SK-N-SH treated with all-trans-retinoic acid at 6 μM for 48 hours (cell line): Measurements from ENCODE around the gene FCER2.

Experiments
- ATAC-seq: fragments of 200-7000 bp; cut with Tn5 transposase; 3 replicates; pipeline ENCODE4 v1.9.1; 2020; ENCODE audit warnings: mild to moderate bottlenecking, moderate library complexity
- BACH2 ChIP-seq: fragments of 250-450 bp; sonication (Bioruptor Pico); IDR thresholded peaks from 2 replicates; pipeline ENCODE4 v1.9.0; 2021; ENCODE audit warnings: mild to moderate bottlenecking, borderline replicate concordance
- CREB5 ChIP-seq: fragments of 250-450 bp; sonication (Bioruptor Pico); IDR thresholded peaks from 2 replicates; pipeline ENCODE4 v1.5.1; 2020; ENCODE audit warnings: low read depth, mild to moderate bottlenecking, moderate library complexity
- CSDC2 ChIP-seq: fragments of 250-450 bp; sonication (Bioruptor Pico); IDR thresholded peaks from 2 replicates; pipeline ENCODE4 v1.5.0; 2020; ENCODE audit warnings: mild to moderate bottlenecking, moderate library complexity
- ESRRG ChIP-seq: fragments of 250-450 bp; sonication (Bioruptor Pico); IDR thresholded peaks from 2 replicates; pipeline ENCODE4 v1.6.1; 2021; ENCODE audit warnings: mild to moderate bottlenecking
- GLIS3 ChIP-seq: fragments of 250-450 bp; sonication (Bioruptor Pico); IDR thresholded peaks from 2 replicates; pipeline ENCODE4 v1.5.0; 2020; ENCODE audit warnings: mild to moderate bottlenecking, moderate library complexity
- OSR1 ChIP-seq: fragments of 250-450 bp; sonication (Bioruptor Pico); IDR thresholded peaks from 2 replicates; pipeline ENCODE4 v1.8.0; 2022; ENCODE audit warnings: moderate library complexity, mild to moderate bottlenecking, inconsistent platforms
- PATZ1 ChIP-seq: fragments of 250-450 bp; sonication (Bioruptor Pico); IDR thresholded peaks from 2 replicates; pipeline ENCODE4 v1.8.0; 2020; ENCODE audit warnings: mild to moderate bottlenecking, moderate library complexity, borderline replicate concordance
- PPARA ChIP-seq: fragments of 250-450 bp; sonication (Bioruptor Pico); IDR thresholded peaks from 2 replicates; pipeline ENCODE4 v1.5.0; 2020; ENCODE audit warnings: mild to moderate bottlenecking, borderline replicate concordance
- RARB ChIP-seq: fragments of 250-450 bp; sonication (Bioruptor Pico); IDR thresholded peaks from 2 replicates; pipeline ENCODE4 v1.8.0; 2021; ENCODE audit warnings: mild to moderate bottlenecking, moderate library complexity
- SNAI2 ChIP-seq: fragments of 250-450 bp; sonication (Bioruptor Pico); IDR thresholded peaks from 2 replicates; pipeline ENCODE4 v1.5.0; 2020; ENCODE audit warnings: mild to moderate bottlenecking, moderate library complexity
- TCF4 ChIP-seq: fragments of 250-450 bp; sonication (Bioruptor Pico); IDR thresholded peaks from 2 replicates; pipeline ENCODE4 v1.8.0; 2021; ENCODE audit warnings: mild to moderate bottlenecking, moderate library complexity, borderline replicate concordance
- TOX ChIP-seq: fragments of 250-450 bp; sonication (Bioruptor Pico); IDR thresholded peaks from 2 replicates; pipeline ENCODE4 v1.8.0; 2021; ENCODE audit warnings: mild to moderate bottlenecking, moderate library complexity, borderline replicate concordance
- ZC3H10 ChIP-seq: fragments of 250-450 bp; sonication (Bioruptor Pico); IDR thresholded peaks from 2 replicates; pipeline ENCODE4 v1.5.1; 2021; ENCODE audit warnings: mild to moderate bottlenecking, moderate library complexity
- ZFP3 ChIP-seq: fragments of 250-450 bp; sonication (Bioruptor Pico); IDR thresholded peaks from 2 replicates; pipeline ENCODE4 v1.5.0; 2020; ENCODE audit warnings: mild to moderate bottlenecking, moderate library complexity
- ZFP30 ChIP-seq: fragments of 450-650 bp; formaldehyde crosslinking; IDR thresholded peaks from 2 replicates; pipeline ENCODE4 v1.5.0; 2022; ENCODE audit warnings: mild to moderate bottlenecking, moderate library complexity
- ZNF565 ChIP-seq: fragments of 450-650 bp; formaldehyde crosslinking; conservative IDR thresholded peaks from 2 replicates; pipeline ENCODE4 v1.5.0; 2020; ENCODE audit warnings: low read depth, mild to moderate bottlenecking, moderate library complexity
- ZNF70 ChIP-seq: fragments of 450-650 bp; formaldehyde crosslinking; IDR thresholded peaks from 2 replicates; pipeline ENCODE4 v1.5.0; 2020; ENCODE audit warnings: mild to moderate bottlenecking, moderate library complexity
- ZNF8 ChIP-seq: fragments of 450-650 bp; formaldehyde crosslinking; IDR thresholded peaks from 2 replicates; pipeline ENCODE4 v1.5.0; 2020; ENCODE audit warnings: mild to moderate bottlenecking, moderate library complexity
- TF ChIP-seq, protein P1 (sequence below): fragments of 250-450 bp; sonication (Bioruptor Pico); IDR thresholded peaks from 2 replicates; pipeline ENCODE4 v1.5.0; 2020; ENCODE audit warnings: mild to moderate bottlenecking, moderate library complexity
- TF ChIP-seq, protein P2 (sequence below): fragments of 250-450 bp; sonication (Bioruptor Pico); IDR thresholded peaks from 2 replicates; pipeline ENCODE4 v1.8.0; 2021; ENCODE audit warnings: low read depth, mild to moderate bottlenecking, moderate library complexity, borderline replicate concordance

Gene FCER2

DNA sequence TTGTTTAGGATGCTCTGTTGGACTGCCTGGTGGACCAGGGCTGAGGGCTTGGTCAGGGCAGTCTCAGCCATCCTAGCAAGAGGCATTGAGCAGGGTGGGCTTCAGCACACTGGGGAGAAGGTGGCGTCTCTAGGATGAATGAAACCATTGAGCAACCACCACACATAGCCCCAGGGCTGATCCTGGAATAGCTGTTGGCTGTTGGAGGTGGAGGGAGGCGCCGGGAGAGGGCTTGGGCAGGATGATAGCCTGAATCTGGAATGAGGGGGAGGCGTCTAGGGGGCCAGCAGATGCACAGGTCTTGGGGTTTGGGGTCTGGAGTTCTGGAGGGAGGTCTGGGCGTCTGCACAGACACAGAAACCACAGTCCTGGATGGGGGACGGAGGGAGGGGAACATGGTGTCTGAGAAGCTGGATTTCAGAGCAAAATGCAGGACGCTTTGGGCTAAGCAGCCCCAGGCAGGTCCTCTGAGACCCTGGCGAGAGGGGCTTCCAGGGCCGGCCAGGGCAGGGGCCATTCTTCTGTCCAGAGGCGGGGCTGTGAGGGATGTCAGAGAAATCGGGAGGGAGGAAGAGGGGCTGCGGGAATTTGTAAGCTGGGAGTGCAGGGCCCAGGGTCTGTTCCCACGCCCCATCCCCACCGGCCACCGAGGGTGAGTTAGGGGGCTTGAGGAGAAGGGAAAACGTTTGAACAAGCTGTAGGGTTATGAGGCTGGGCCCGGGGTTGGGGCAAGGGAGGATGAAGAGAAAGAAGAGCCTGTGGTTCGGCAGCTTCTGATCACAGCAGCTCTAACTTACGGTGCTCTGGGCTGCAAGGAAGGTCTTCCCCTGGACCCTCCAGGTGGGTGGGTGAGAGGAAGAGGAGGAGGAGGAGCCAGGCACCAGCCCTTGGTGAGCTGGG is 16.1 kb downstream of the FCER2 start:
- no peak for TF ChIP-seq ZNF565 (CRISPR knock-in tag)
- TF ChIP-seq, protein P1, sequence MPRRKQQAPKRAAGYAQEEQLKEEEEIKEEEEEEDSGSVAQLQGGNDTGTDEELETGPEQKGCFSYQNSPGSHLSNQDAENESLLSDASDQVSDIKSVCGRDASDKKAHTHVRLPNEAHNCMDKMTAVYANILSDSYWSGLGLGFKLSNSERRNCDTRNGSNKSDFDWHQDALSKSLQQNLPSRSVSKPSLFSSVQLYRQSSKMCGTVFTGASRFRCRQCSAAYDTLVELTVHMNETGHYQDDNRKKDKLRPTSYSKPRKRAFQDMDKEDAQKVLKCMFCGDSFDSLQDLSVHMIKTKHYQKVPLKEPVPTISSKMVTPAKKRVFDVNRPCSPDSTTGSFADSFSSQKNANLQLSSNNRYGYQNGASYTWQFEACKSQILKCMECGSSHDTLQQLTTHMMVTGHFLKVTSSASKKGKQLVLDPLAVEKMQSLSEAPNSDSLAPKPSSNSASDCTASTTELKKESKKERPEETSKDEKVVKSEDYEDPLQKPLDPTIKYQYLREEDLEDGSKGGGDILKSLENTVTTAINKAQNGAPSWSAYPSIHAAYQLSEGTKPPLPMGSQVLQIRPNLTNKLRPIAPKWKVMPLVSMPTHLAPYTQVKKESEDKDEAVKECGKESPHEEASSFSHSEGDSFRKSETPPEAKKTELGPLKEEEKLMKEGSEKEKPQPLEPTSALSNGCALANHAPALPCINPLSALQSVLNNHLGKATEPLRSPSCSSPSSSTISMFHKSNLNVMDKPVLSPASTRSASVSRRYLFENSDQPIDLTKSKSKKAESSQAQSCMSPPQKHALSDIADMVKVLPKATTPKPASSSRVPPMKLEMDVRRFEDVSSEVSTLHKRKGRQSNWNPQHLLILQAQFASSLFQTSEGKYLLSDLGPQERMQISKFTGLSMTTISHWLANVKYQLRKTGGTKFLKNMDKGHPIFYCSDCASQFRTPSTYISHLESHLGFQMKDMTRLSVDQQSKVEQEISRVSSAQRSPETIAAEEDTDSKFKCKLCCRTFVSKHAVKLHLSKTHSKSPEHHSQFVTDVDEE (CRISPR knock-in tag): no peak
- TF ChIP-seq CSDC2 (CRISPR knock-in tag): no peak
- no peak for TF ChIP-seq GLIS3 (CRISPR knock-in tag)
- no peak for TF ChIP-seq ZC3H10 (CRISPR knock-in tag)
- TF ChIP-seq OSR1: no peak
- no peak for TF ChIP-seq CREB5 (CRISPR knock-in tag)
- TF ChIP-seq PPARA (CRISPR knock-in tag): no peak
- no peak for TF ChIP-seq ZFP30 (CRISPR knock-in tag)
- no peak for TF ChIP-seq SNAI2 (CRISPR knock-in tag)
- no peak for TF ChIP-seq RARB (CRISPR knock-in tag)
- TF ChIP-seq TOX (CRISPR knock-in tag): no peak
- TF ChIP-seq BACH2: no peak
- TF ChIP-seq ZNF70: no peak
- TF ChIP-seq, all 23 proteins: peak for 0
- ATAC-seq: no peak

GRCh38 chr19:7682175-7682855 is 19.6 kb downstream of the FCER2 start:
- TF ChIP-seq, protein P2, sequence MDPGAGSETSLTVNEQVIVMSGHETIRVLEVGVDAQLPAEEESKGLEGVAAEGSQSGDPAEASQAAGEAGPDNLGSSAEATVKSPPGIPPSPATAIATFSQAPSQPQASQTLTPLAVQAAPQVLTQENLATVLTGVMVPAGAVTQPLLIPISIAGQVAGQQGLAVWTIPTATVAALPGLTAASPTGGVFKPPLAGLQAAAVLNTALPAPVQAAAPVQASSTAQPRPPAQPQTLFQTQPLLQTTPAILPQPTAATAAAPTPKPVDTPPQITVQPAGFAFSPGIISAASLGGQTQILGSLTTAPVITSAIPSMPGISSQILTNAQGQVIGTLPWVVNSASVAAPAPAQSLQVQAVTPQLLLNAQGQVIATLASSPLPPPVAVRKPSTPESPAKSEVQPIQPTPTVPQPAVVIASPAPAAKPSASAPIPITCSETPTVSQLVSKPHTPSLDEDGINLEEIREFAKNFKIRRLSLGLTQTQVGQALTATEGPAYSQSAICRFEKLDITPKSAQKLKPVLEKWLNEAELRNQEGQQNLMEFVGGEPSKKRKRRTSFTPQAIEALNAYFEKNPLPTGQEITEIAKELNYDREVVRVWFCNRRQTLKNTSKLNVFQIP: no peak
- TF ChIP-seq, protein P1 (CRISPR knock-in tag): no peak
- TF ChIP-seq ZNF70 (no peak), TCF4 (CRISPR knock-in tag) (no peak), RARB (CRISPR knock-in tag) (no peak), ESRRG (CRISPR knock-in tag) (no peak), PPARA (CRISPR knock-in tag) (no peak), ZFP3 (CRISPR knock-in tag) (no peak), GLIS3 (CRISPR knock-in tag) (no peak), CSDC2 (CRISPR knock-in tag) (no peak), ZC3H10 (CRISPR knock-in tag) (no peak), TOX (CRISPR knock-in tag) (no peak), SNAI2 (CRISPR knock-in tag) (no peak), ZNF8 (no peak), BACH2 (no peak), PATZ1 (CRISPR knock-in tag) (no peak)
- ATAC-seq: no peak
